ENCODE measurements around the gene TRIO.
A peak's percentile ranks its signal among the peaks of the same experiment; 100 is the strongest.

The TRIO gene

DNA sequence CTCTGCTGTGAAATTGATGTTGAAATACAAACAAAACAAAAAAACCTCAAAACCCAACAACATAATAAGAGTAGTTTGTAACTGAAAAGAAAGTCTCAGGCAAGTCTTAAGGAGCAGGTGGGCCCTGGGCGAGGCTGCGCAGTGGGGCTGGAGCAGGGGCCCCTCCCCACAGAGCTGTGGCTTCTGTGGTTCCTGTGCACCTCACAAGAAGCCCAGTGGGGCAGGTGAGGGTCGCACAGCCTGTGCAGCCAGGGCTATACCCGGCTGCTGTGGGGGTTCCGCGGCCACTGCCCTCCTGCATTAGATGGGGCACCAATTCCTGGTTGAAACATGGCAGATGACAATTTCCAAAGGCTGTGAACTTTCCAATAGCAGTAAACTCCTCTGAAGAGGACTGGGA, 75.3 kb downstream of the TRIO start:
- Histone ChIP-seq H3K9me3 (ENCODE audit: insufficient read depth, low read length, severe bottlenecking) (no peaks in the 10 kb centered on the region), H3K4me1 (ENCODE audit: insufficient read depth, low read length) (no peaks in the 10 kb centered on the region), H3K4me2 (ENCODE audit: insufficient read depth, low read length) (no peak overlapping the region), H4K20me1 (ENCODE audit: insufficient read depth, low read length) (no peaks in the 10 kb centered on the region), H2AFZ (ENCODE audit: low read depth, low read length) (no peak overlapping the region), H3K36me3 (ENCODE audit: insufficient read depth, low read length) (no peaks in the 10 kb centered on the region), H3K27me3 (ENCODE audit: insufficient read depth, low read length, poor library complexity) (peaks cover 14% of the 10 kb centered on the region), H3K4me3 (ENCODE audit: low read depth in 1 of 2, low read length in 2 of 2) (no peak overlapping the region), H3K27ac (ENCODE audit: low read length) (no peak overlapping the region), H3K79me2 (ENCODE audit: insufficient read depth, low read length) (no peaks in the 10 kb centered on the region), H3K9ac (ENCODE audit: low read depth, low read length) (no peak overlapping the region)
- DNase-seq (peak; percentile 6), ATAC-seq (ENCODE audit: insufficient read depth, low read depth) (peak; percentile 55)
- TF ChIP-seq CTCF (IDR thresholded peaks at IDR 0.05; ENCODE audit: borderline replicate concordance, extremely low read depth, low read length, poor library complexity, severe bottlenecking) (no peak), EZH2 (IDR thresholded peaks at IDR 0.05; ENCODE audit: borderline replicate concordance, low read depth, low read length, severe bottlenecking) (no peak)

DNA sequence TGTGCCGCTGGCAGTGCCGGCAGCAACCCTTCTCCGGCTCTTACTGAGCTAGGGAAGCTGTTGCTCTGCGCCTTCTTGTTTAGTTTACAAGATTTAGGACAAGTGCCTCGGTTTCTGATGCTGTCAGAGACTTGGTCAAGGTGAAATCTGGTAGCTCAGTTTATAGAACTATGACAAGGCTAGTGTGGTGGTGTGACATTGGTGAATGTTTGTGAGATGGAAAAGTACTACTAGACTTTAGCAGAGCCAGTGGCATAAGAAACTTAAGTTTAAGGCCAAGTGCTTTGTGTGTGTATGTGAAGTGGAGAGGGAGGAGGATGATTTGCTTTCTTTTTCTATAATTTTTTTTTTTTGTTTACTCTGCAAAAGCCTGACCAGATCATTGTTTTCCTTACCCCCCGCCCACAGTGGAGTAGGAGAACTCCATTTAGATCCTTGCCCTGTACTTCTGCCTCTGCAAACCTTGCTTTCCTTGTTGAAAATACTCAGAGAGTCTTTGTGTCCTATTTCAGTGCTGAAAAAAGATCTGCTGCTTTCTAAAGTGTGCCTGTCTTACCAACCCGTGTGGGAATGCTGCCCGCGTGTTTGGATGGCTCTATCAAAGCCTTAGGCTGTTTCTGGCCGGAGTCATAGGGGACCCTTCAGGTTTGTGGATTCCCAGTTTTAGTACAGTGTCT, 75.9 kb downstream of the TRIO start:
- Histone ChIP-seq H3K4me2 (ENCODE audit: insufficient read depth, low read length) (no peak overlapping the region), H3K4me3 (ENCODE audit: low read depth in 1 of 2, low read length in 2 of 2) (no peak overlapping the region), H2AFZ (ENCODE audit: low read depth, low read length) (no peak overlapping the region), H3K4me1 (ENCODE audit: insufficient read depth, low read length) (no peaks in the 10 kb centered on the region), H3K27me3 (ENCODE audit: insufficient read depth, low read length, poor library complexity) (peaks cover 9% of the 10 kb centered on the region), H3K9ac (ENCODE audit: low read depth, low read length) (no peak overlapping the region), H3K27ac (ENCODE audit: low read length) (no peak overlapping the region), H3K9me3 (ENCODE audit: insufficient read depth, low read length, severe bottlenecking) (no peaks in the 10 kb centered on the region), H4K20me1 (ENCODE audit: insufficient read depth, low read length) (no peaks in the 10 kb centered on the region), H3K79me2 (ENCODE audit: insufficient read depth, low read length) (no peaks in the 10 kb centered on the region), H3K36me3 (ENCODE audit: insufficient read depth, low read length) (no peaks in the 10 kb centered on the region)
- DNase-seq = no peak
- no peak for ATAC-seq (ENCODE audit: insufficient read depth, low read depth)
- no peak for TF ChIP-seq CTCF (IDR thresholded peaks at IDR 0.05; ENCODE audit: borderline replicate concordance, extremely low read depth, low read length, poor library complexity, severe bottlenecking)
- no peak for TF ChIP-seq EZH2 (IDR thresholded peaks at IDR 0.05; ENCODE audit: borderline replicate concordance, low read depth, low read length, severe bottlenecking)

DNA sequence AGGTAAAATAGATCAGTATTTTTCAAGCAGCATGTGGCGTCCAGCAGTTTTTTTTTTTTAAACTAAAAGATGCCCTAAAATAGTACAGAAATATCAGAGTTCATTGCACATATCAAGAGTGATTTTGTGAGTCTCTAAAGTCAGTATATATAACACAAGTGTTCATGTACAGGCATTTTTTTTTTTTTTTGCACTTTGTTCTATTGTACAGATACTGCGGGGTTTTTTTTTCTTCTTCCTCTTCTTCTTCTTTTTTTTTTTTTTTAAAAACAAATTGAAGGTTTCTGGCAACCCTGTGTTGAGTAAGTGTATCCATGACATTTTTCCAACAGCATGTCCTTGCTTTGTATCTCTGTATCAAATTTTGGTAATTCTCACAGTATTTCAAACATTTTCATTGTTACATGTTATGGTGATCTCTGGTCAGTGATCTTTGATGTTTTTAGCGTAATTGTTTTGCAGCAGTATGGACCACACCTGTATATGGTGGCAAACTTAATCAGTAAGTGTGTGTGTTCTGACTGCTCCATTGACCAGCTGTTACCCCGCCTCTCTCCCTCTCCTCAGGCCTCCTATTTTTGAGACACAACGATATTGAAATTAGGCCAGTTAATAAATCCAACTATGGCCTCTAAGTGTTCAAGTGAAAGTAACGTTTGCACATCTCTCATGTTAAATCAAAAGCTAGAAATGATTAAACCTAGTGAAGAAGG, 76.8 kb downstream of the TRIO start:
- Histone ChIP-seq H3K4me2 (ENCODE audit: insufficient read depth, low read length) (no peak overlapping the region), H3K27ac (ENCODE audit: low read length) (no peak overlapping the region), H3K27me3 (ENCODE audit: insufficient read depth, low read length, poor library complexity) (peaks cover 8% of the 10 kb centered on the region), H3K4me1 (ENCODE audit: insufficient read depth, low read length) (no peaks in the 10 kb centered on the region), H4K20me1 (ENCODE audit: insufficient read depth, low read length) (no peaks in the 10 kb centered on the region), H3K9ac (ENCODE audit: low read depth, low read length) (no peak overlapping the region), H3K9me3 (ENCODE audit: insufficient read depth, low read length, severe bottlenecking) (no peaks in the 10 kb centered on the region), H2AFZ (ENCODE audit: low read depth, low read length) (no peak overlapping the region), H3K36me3 (ENCODE audit: insufficient read depth, low read length) (no peaks in the 10 kb centered on the region), H3K4me3 (ENCODE audit: low read depth in 1 of 2, low read length in 2 of 2) (no peak overlapping the region), H3K79me2 (ENCODE audit: insufficient read depth, low read length) (no peaks in the 10 kb centered on the region)
- ATAC-seq (ENCODE audit: insufficient read depth, low read depth) (no peak), DNase-seq (no peak)
- TF ChIP-seq CTCF (IDR thresholded peaks at IDR 0.05; ENCODE audit: borderline replicate concordance, extremely low read depth, low read length, poor library complexity, severe bottlenecking) = no peak
